Activated T-cell treated with anti-CD3 and anti-CD28 coated beads, Interleukin-2, amount 50 U/mL, for 4 hours (primary cell): ENCODE data around the gene VDAC2. TPM values are rescaled to one million over a fixed set of nuclear protein-coding genes. Genes with fewer than 3 reads are reported as not detected.
A peak's percentile ranks its signal among the peaks of the same experiment; 100 is the strongest.

Experiments
- ATAC-seq, 2 donors: fragments of 200-7000 bp; cut with Tn5 transposase; one replicate each; pipeline ENCODE4 v1.10.0; 2021
- DNase-seq: peaks from one replicate; pipeline ENCODE4 v3.0.0-alpha.2; 2020
- H3K27me3 Mint-ChIP-seq: one replicate; pipeline ENCODE4 v1.8.0; 2021; ENCODE audit warnings: low read depth, mixed read lengths
- H3K36me3 Mint-ChIP-seq: one replicate; pipeline ENCODE4 v1.8.0; 2022; ENCODE audit warnings: mixed read lengths; ENCODE audit not compliant: insufficient read depth
- H3K4me1 Mint-ChIP-seq: one replicate; pipeline ENCODE4 v1.8.0; 2021; ENCODE audit warnings: low read depth, mixed read lengths
- H3K4me3 Mint-ChIP-seq: one replicate; pipeline ENCODE4 v1.8.0; 2021; ENCODE audit warnings: mild to moderate bottlenecking, moderate library complexity, mixed read lengths
- H3K9me3 Mint-ChIP-seq: one replicate; pipeline ENCODE4 v1.8.0; 2021; ENCODE audit warnings: mixed read lengths
- total RNA-seq, 3 donors: library from RNA; stranded (reverse); gene quantifications; one replicate each; pipeline ENCODE4 v1.2.1, GENCODE V29; 2021

Gene VDAC2
- total RNA-seq, 3 donors from 2014 or later: 269 to 284 (median 271) TPM

DNA sequence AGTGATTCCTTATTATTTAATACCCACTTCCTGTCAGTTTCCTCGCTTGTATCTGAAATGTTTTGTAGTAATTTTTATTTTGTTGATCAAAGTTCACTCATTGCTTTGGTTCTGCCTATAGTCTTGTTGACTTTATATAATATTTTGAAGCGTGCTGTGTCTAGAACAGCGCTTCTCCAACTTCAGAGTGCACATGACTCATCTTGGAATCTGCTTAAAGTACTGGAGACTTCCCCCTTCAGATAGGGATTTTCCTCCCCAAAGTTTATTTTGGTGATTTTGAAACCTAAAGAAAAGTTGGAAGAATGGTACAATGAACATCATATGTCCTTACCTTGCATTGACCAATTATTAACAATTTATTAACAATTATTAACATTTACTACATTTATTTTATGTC is 19.4 kb downstream of the VDAC2 start:
- no peak for DNase-seq
- H3K27me3 Mint-ChIP-seq: no peaks in the 10 kb centered on the region
- H3K36me3 Mint-ChIP-seq: peaks cover 39% of the 10 kb centered on the region
- peaks cover 44% of the 10 kb centered on the region for H3K4me1 Mint-ChIP-seq
- H3K4me3 Mint-ChIP-seq: no peak overlapping the region
- H3K9me3 Mint-ChIP-seq: no peaks in the 10 kb centered on the region
- no peak for ATAC-seq

DNA sequence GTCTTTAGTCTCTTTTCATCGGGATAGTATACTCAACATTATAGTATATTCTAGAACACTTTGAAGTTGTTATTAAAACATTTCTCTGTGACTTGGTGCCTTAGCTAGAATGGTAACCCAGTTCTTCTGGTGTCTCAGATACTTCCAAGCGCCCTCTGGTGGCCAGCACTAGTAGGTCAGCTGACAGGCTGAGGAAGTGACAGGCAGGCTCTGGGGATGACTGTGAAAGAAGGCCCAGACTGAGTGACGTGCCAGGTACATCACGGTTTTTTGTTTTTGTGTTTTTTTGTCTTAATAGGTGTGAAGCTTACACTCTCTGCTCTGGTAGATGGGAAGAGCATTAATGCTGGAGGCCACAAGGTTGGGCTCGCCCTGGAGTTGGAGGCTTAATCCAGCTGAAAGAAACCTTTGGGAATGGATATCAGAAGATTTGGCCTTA is 20.0 kb downstream of the VDAC2 start:
- Mint-ChIP-seq H3K4me1 (peaks cover 38% of the 10 kb centered on the region), H3K36me3 (peaks cover 32% of the 10 kb centered on the region), H3K27me3 (no peaks in the 10 kb centered on the region), H3K4me3 (peak overlapping the region; percentile 2), H3K9me3 (no peaks in the 10 kb centered on the region)
- peak; percentile 51 to 53 for ATAC-seq
- peak; percentile 93 for DNase-seq

DNA sequence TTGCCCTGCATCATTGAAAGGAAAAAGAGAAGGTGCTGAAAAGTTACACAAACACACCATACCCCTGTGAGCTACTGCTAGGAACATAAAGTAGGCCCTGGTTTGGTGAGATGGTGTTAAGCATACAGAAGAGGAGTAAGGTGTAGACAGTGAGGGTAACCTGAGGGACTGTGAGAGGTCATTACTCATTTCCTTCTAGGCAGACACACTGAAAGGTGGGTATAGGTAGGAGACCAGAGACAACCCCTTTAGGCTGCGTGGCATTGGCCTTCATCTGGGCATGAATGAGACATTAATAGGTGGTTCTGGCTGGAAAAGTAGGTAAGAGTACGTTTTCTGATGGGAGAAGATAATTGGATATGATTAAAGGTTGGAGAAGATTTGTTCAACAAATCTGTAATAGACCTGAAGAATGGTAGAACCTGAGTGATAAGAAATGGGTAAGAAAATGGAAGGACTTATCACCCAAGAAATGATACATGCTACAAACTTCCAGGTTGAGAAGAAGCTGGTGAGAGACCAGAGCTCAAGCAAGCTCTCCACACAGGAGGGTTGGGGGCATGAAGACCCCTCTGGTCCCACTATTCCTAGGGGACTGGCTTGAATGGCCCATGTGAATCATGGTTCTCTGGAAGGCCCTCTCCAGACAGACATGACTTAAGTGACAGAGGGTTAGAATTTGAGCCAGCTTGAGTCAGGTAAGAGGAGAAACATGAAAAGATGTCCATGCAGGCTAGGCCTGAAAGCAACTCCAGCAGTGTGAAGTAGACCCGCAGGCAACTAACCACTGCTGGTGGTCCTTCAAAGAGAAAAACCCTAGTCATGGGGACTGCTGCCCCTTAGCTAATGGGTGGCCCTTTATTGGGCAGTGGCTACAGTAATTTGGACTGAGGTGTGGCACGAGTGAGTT is 21.3 kb downstream of the VDAC2 start:
- ATAC-seq (no peak), DNase-seq (no peak)
- Mint-ChIP-seq H3K4me3 (no peak overlapping the region), H3K27me3 (no peaks in the 10 kb centered on the region), H3K9me3 (no peaks in the 10 kb centered on the region), H3K36me3 (peaks cover 32% of the 10 kb centered on the region), H3K4me1 (peaks cover 36% of the 10 kb centered on the region)

DNA sequence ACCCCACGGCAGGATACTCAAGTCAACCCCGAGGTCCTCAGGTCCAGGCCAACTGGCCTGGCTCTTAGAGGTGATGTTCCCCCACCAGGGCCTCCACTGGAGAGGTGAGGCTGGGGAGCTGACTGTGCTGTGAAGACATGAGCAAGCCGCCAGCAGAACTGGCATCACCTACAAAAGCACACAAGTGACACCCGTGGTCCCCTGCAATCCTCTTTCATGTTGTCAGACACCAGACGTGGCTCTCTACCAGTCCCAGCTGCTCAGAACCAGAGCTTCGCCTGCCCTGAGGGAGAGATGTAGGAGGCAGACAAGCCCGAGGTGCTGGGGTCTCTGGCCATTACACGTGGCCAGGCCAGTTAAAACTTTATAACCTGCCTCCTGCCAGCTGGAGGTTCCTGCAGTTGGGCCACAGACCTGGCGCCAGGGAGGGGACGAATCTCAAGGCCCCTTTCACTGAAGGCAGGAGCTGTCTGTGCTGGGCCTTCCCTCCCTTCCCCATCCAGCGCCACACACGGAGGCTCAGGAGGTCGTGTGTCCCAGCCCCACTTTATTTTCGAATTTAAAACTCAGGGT is 22.9 kb downstream of the VDAC2 start:
- DNase-seq: no peak
- Mint-ChIP-seq H3K27me3 (no peaks in the 10 kb centered on the region), H3K36me3 (peaks cover 31% of the 10 kb centered on the region), H3K4me3 (peak overlapping the region; percentile 79), H3K9me3 (no peaks in the 10 kb centered on the region), H3K4me1 (peaks cover 34% of the 10 kb centered on the region)
- no peak for ATAC-seq

DNA sequence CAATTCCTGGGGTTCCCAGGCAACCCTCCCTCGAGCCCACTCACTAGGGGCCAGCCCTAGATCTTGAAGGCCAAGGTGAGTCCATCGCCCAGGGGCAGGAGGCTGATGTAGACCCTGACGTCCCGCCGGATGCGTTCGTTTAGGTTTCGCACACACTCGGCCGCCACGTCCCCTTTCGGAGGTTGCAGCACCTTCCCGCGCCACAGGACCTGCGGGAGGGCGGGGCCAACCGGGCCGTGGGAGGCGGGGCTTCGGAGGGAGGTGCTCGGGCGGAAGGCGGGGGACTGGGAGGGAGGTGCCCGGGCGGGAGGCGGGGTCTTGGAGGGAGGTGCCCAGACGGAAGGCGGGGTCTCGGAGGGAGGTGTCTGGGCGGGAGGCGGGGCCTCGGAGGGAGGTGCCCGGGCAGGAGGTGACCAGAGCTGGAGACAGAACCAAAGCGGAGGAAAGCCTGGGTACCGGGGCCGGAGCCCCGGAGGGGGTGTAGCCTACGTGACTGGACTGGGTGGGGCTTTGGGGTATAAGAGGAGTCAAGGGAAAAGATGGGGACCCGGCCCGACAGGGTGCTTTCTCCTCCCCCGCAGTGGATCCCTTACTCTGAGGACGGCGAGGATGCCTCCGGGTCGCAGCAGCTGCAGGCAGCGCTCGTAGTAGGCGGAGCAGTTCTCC is 23.6 kb downstream of the VDAC2 start:
- peaks cover 29% of the 10 kb centered on the region for H3K4me1 Mint-ChIP-seq
- ATAC-seq (peak; percentile 71 to 74), DNase-seq (peak; percentile 99)
- no peaks in the 10 kb centered on the region for H3K27me3 Mint-ChIP-seq
- H3K9me3 Mint-ChIP-seq: no peaks in the 10 kb centered on the region
- peaks cover 25% of the 10 kb centered on the region for H3K36me3 Mint-ChIP-seq
- peak overlapping the region; percentile 79 for H3K4me3 Mint-ChIP-seq

DNA sequence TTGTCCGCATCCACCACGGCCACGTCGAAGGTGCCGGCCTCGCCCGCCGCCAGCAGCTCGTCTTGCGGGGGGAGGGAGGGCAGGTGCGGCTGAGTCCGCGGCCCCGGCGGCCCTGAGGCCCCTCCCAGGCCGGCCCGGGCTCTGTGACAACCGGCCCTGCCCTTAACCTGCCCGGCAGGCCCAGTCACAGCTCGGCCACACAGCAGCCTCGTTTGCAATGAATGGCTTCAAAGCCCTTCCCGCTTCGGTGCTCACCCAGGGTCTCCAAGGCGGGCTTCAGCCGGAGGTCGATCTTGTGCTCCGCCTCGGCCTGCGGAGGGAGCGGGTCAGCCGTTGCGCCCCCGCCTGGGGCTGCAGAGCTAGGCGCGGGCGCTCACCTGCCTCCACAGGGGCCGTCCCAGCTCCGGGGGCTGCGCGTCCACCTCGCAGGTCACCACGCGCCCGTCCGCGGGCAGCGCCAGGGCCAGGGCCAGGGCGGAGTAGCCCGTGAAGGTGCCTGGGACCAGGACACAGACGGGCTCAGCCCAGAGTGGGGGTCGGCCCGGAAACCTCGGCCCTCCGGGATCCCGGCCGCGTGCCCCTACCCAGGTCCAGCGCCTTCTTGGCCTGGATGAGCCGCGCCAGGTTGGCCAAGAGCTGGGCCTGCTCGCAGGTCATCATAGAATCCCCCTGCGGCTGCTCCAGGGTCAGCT is 24.2 kb downstream of the VDAC2 start:
- Mint-ChIP-seq H3K27me3 (no peaks in the 10 kb centered on the region), H3K4me1 (peaks cover 27% of the 10 kb centered on the region), H3K4me3 (peak overlapping the region; percentile 79), H3K36me3 (peaks cover 21% of the 10 kb centered on the region), H3K9me3 (no peaks in the 10 kb centered on the region)
- DNase-seq (peak; percentile 17), ATAC-seq (peak in 1 of 2 donors; percentile 4)

DNA sequence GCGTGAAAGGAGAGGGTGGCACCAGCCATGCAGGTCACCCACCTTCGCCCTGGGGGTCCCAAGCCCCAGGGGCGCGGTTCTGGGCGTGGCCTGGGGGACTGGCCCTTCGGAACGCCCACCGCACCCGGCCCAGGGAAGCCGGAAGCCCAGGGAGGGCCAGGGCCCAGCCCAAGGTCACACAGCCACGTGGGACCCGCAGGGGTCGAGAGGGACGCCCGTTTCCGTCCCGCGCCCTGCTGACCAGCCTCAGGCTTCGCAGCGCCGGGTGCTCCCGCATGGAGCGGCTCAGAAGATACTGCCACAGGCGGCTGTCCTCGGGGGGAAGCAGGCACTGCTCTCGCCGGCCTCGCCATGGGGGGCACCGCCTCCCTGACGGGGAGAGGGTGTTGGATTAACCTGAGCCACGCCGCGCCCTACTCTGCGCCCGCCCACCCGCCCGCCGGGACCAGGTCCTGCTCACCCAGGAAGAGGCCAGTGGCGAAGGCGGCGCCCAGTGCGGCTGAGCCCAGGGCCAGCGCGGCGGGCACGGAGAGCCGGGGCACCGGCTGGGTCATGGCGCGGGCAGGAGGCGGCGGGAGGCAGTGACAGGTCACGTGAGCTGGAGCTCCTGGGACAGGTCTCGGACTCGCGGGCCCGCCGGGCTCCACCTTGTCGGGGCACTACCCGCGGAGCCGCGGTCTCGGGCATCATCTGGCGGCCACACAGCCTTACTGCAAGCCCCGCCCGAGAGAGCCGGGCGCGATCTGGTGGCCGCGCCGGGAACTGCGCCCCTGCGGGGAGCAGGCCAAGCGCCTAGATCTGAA is 25.0 kb downstream of the VDAC2 start, which contains the start of gene COMTD1:
Gene COMTD1 (minus strand): TSS at position 583 of the 803 bp plus-strand sequence. CDS start 29 bp downstream, at position 554.
- Mint-ChIP-seq H3K27me3 (no peaks in the 10 kb centered on the region), H3K9me3 (no peaks in the 10 kb centered on the region), H3K4me1 (peaks cover 24% of the 10 kb centered on the region), H3K36me3 (peaks cover 17% of the 10 kb centered on the region), H3K4me3 (peak within 1 kb of the TSS; percentile 79)
- peak; percentile 91 for DNase-seq
- ATAC-seq: peak; percentile 72 to 76

GRCh38 chr10:75236178-75236825 is 25.7 kb downstream of the VDAC2 start:
- ATAC-seq (no peak), DNase-seq (no peak)
- Mint-ChIP-seq H3K9me3 (no peaks in the 10 kb centered on the region), H3K4me1 (peaks cover 21% of the 10 kb centered on the region), H3K36me3 (peaks cover 11% of the 10 kb centered on the region), H3K4me3 (peak overlapping the region; percentile 70), H3K27me3 (no peaks in the 10 kb centered on the region)

DNA sequence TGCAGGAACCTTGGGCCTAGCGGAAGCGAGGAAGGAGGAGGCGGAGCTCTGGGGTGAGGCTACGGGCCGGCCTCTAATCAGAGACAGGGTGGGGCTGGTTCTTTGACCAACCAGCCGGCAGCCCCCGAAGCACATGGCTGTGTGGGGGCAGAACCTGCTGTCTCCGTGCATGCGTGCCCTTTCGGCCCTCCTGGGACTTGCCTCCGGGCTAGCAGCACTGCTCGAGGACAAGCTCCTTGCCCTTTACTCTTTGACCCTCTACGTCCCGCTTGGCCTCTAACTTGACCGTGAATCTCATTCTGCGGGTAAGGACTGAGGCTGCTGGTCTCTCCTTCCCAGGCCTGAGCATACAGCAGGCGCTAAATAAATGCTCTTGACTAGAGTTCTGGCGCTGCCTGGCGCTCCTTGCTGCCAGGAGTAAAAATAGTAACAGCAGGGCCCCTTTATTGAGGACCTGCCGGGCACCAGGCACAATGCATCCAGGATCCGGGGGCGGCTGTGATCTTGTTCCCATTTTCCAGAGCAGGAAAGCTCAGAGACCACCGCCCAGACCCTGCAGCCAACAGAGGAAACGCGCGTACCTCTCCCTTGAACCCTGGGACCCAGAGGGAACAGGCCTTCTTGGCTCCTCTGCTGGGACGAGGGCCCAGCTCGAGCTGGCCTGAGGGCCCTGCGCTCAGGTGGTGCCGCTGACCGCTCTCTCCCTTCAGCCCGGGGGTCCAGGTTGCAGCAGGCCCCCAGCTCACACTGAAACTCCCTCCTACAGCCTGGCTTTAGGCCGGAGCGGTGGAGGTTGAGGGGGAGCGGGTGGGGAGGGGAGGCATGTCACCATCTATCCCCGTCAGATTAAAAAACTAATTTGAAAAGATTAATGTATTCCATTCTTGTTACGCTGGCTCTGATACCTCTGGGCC is 27.8 kb downstream of the VDAC2 start:
- H3K9me3 Mint-ChIP-seq: no peaks in the 10 kb centered on the region
- DNase-seq (no peak), ATAC-seq (no peak)
- no peaks in the 10 kb centered on the region for H3K27me3 Mint-ChIP-seq
- peaks cover 10% of the 10 kb centered on the region for H3K4me1 Mint-ChIP-seq
- H3K4me3 Mint-ChIP-seq: no peak overlapping the region
- H3K36me3 Mint-ChIP-seq: no peaks in the 10 kb centered on the region

GRCh38 chr10:75239096-75239790 is 28.6 kb downstream of the VDAC2 start:
- Mint-ChIP-seq H3K4me1 (peaks cover 7% of the 10 kb centered on the region), H3K36me3 (no peaks in the 10 kb centered on the region), H3K9me3 (no peaks in the 10 kb centered on the region), H3K4me3 (no peak overlapping the region), H3K27me3 (no peaks in the 10 kb centered on the region)
- ATAC-seq: no peak
- DNase-seq: no peak

- H3K36me3 Mint-ChIP-seq: no peaks in the 10 kb centered on the region
- no peak overlapping the region for H3K4me3 Mint-ChIP-seq
- DNase-seq (no peak), ATAC-seq (no peak)
- no peaks in the 10 kb centered on the region for H3K27me3 Mint-ChIP-seq
- peaks cover 7% of the 10 kb centered on the region for H3K4me1 Mint-ChIP-seq
- H3K9me3 Mint-ChIP-seq: no peaks in the 10 kb centered on the region
These were observed 29.9 kb downstream of the VDAC2 start for GRCh38 chr10:75240329-75241076.
